Measurements from ENCODE around the gene KIAA0232. TPM values are rescaled to one million over a fixed set of nuclear protein-coding genes. Genes with fewer than 3 reads are reported as not detected.

KIAA0232 gene
- polyA plus RNA-seq, 1 donor from 2014 or later = 9.3 TPM

- H3K27me3 Mint-ChIP-seq = no peaks in the 10 kb centered on the region
- H3K4me1 Mint-ChIP-seq = peaks cover 0 to 13% (median 9%) of the 10 kb centered on the region in 3 donors
- H3K9me3 Mint-ChIP-seq = no peaks in the 10 kb centered on the region
- H3K4me3 Mint-ChIP-seq = no peak overlapping the region
- H3K27ac Mint-ChIP-seq = no peak overlapping the region
- H3K36me3 Mint-ChIP-seq = peaks cover 5% of the 10 kb centered on the region
Measured at GRCh38 chr4:6875431-6875831, 92.9 kb downstream of the KIAA0232 start.

- no peak overlapping the region for H3K27ac Mint-ChIP-seq
- H3K4me3 Mint-ChIP-seq = no peak overlapping the region
- H3K36me3 Mint-ChIP-seq = peaks cover 6% of the 10 kb centered on the region
- H3K27me3 Mint-ChIP-seq = no peaks in the 10 kb centered on the region
- H3K9me3 Mint-ChIP-seq = no peaks in the 10 kb centered on the region
- peaks cover 0 to 13% (median 8%) of the 10 kb centered on the region in 3 donors for H3K4me1 Mint-ChIP-seq
Measured at GRCh38 chr4:6876440-6876839, 93.9 kb downstream of the KIAA0232 start.

DNA sequence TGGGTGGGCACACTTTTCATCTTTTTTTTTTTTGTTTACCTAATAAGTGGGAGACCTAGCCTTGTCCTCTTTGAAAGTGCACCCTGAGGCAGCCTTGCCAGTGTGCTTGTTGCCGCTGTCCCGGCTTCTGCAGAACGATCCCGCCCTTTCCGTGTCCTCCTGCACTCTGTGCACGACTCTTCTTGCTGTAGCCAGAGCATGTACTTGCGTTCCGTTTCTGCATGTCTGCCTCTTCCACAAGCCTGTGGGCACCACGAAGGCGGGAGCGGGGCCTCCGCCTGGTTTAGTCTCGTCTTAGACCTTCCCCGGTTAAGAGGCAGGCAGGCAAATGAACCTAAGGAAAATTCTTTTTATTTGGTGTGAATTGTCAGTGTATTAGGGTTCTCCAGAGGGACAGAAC lies 94.5 kb downstream of the KIAA0232 start:
- no peak overlapping the region for H3K27ac Mint-ChIP-seq

DNA sequence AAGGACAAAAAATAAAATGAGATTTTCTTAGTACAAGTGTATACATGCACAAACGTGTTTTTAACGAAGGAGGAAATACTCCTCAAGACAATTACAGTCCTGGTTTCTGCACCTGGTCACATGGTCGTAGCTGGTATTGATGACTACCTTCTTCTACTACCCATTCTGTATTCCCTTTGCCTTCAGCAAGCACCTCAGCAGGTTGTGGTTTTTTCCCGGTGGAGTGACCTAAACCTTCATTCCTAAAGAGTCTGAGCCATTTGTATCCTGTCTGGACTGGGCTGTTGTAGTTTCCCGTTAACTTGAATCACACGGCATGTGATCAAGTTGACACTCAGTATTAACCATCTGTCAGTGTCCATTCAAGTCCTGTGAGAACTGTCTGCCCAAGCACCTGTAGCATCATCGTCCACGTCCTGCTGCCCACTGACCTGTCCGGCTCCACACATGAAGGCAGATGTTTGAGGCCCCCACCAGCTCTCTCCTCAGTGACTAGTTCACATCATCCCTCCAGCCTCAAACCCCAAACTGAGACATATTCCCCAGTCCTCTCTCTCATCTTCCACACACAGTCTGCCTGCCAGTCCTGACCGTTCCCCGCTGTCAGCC lies 96.0 kb downstream of the KIAA0232 start:
- H3K36me3 Mint-ChIP-seq = peaks cover 6% of the 10 kb centered on the region

More for the DNA sequence above, 94.5 kb downstream of the KIAA0232 start:
- H3K9me3 Mint-ChIP-seq = no peaks in the 10 kb centered on the region
- H3K36me3 Mint-ChIP-seq = peaks cover 6% of the 10 kb centered on the region
- no peak overlapping the region for H3K4me3 Mint-ChIP-seq
- peaks cover 0 to 13% (median 8%) of the 10 kb centered on the region in 3 donors for H3K4me1 Mint-ChIP-seq
- no peaks in the 10 kb centered on the region for H3K27me3 Mint-ChIP-seq

GRCh38 chr4:6880691-6881090 lies 98.2 kb downstream of the KIAA0232 start:
- Mint-ChIP-seq H3K27ac (no peak overlapping the region), H3K4me1 (peaks cover 0 to 5% (median 0%) of the 10 kb centered on the region in 3 donors), H3K27me3 (no peaks in the 10 kb centered on the region), H3K4me3 (no peak overlapping the region), H3K36me3 (peaks cover 6% of the 10 kb centered on the region), H3K9me3 (no peaks in the 10 kb centered on the region)

More for the DNA sequence above, 96.0 kb downstream of the KIAA0232 start:
- Mint-ChIP-seq H3K9me3 (no peaks in the 10 kb centered on the region), H3K27ac (no peak overlapping the region), H3K4me1 (peaks cover 0 to 10% (median 8%) of the 10 kb centered on the region in 3 donors), H3K4me3 (no peak overlapping the region), H3K27me3 (no peaks in the 10 kb centered on the region)

GRCh38 chr4:6881908-6882307 lies 99.4 kb downstream of the KIAA0232 start:
- Mint-ChIP-seq H3K4me3 (no peak overlapping the region), H3K27ac (no peak overlapping the region), H3K27me3 (no peaks in the 10 kb centered on the region), H3K4me1 (peaks cover 0 to 2% (median 1%) of the 10 kb centered on the region in 3 donors), H3K9me3 (no peaks in the 10 kb centered on the region), H3K36me3 (peaks cover 6% of the 10 kb centered on the region)

- Mint-ChIP-seq H3K36me3 (peaks cover 1% of the 10 kb centered on the region), H3K9me3 (no peaks in the 10 kb centered on the region), H3K27me3 (no peaks in the 10 kb centered on the region), H3K27ac (no peak overlapping the region), H3K4me1 (peaks cover 0 to 3% (median 2%) of the 10 kb centered on the region in 3 donors), H3K4me3 (no peak overlapping the region)
Measured at GRCh38 chr4:6884341-6884870, 101.9 kb downstream of the KIAA0232 start.

DNA sequence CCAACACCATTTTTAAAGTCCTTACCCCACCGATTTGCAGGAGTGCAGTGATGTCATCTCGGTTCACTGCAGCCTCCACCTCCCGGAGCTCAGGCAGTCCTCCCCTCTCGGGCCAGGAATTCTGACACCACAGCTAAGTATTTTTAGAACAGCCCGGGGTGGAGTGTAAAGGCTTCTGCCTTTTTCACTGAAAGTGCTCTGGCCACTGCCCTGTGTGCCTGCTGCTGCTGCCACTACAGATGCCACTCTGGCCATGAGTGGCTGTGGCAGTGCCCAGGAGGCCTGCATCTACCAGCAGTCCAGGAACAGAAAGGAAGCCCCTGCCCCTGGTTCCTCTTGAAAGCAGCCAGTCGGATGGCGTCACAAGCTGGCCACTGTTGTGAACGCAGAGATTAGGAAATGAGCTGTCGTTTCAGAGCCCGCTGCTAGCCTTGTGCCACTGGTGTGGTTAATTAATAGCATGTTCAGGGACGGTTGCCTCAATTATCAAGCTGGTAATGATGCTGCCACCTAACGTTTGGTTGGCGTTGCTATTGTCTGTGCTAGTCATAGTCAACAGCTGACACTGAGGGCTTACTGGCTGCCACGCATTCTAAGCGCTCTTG lies 103.5 kb downstream of the KIAA0232 start:
- H3K36me3 Mint-ChIP-seq = no peaks in the 10 kb centered on the region
- no peak overlapping the region for H3K27ac Mint-ChIP-seq
- H3K4me1 Mint-ChIP-seq = peaks cover 0 to 3% (median 2%) of the 10 kb centered on the region in 3 donors
- H3K4me3 Mint-ChIP-seq = no peak overlapping the region
- H3K27me3 Mint-ChIP-seq = no peaks in the 10 kb centered on the region
- peaks cover 0 to 6% (median 0%) of the 10 kb centered on the region in 3 donors for H3K9me3 Mint-ChIP-seq

- no peaks in the 10 kb centered on the region for H3K27me3 Mint-ChIP-seq
- no peaks in the 10 kb centered on the region for H3K36me3 Mint-ChIP-seq
- H3K4me1 Mint-ChIP-seq = peaks cover 0 to 3% (median 2%) of the 10 kb centered on the region in 3 donors
- H3K27ac Mint-ChIP-seq = no peak overlapping the region
- H3K4me3 Mint-ChIP-seq = no peak overlapping the region
- H3K9me3 Mint-ChIP-seq = peaks cover 0 to 6% (median 0%) of the 10 kb centered on the region in 3 donors
Measured at GRCh38 chr4:6886886-6887285, 104.4 kb downstream of the KIAA0232 start.

- peaks cover 0 to 3% (median 2%) of the 10 kb centered on the region in 3 donors for H3K4me1 Mint-ChIP-seq
- peaks cover 0 to 6% (median 0%) of the 10 kb centered on the region in 3 donors for H3K9me3 Mint-ChIP-seq
- peaks cover 1% of the 10 kb centered on the region for H3K27me3 Mint-ChIP-seq
- H3K36me3 Mint-ChIP-seq = no peaks in the 10 kb centered on the region
- H3K27ac Mint-ChIP-seq = no peak overlapping the region
- peak overlapping the region in 1 of 4 donors; percentile 60 for H3K4me3 Mint-ChIP-seq
Measured at GRCh38 chr4:6887591-6888371, 105.3 kb downstream of the KIAA0232 start.

DNA sequence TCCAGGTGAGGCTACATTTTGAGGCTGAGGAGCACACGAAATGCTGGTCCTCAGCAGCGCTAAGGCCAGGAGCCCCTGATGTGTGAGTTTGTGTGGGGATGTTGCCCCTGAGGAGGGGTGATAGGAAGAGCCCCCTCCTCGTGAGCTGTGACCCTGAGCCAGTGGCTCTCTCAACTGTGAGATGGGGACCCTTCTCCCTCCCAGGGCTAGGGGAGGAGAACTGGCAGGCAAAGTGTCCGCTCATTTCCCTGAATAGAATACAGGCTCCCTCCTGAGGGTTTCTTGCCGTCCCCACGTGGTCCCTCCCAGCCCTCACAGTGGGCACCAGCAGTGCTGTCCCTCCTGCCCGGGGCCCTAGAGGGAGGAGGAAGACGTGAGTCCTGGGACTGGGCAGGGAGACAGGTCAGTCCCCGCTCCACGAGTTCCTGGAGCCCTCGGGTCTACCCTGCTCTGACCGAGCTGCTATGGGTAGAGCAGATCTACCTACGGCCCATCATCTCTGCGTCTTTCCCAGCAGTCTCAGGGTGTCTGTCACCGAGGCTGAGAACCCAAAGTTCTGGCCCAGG lies 106.1 kb downstream of the KIAA0232 start:
- Mint-ChIP-seq H3K4me1 (peaks cover 0 to 3% (median 2%) of the 10 kb centered on the region in 3 donors), H3K9me3 (peaks cover 0 to 6% (median 0%) of the 10 kb centered on the region in 3 donors), H3K4me3 (no peak overlapping the region), H3K27me3 (peaks cover 1% of the 10 kb centered on the region), H3K36me3 (no peaks in the 10 kb centered on the region), H3K27ac (no peak overlapping the region)

- H3K4me3 Mint-ChIP-seq = peak overlapping the region in 1 of 4 donors; percentile 51
- H3K27ac Mint-ChIP-seq = no peak overlapping the region
- H3K9me3 Mint-ChIP-seq = peaks cover 0 to 6% (median 0%) of the 10 kb centered on the region in 3 donors
- H3K36me3 Mint-ChIP-seq = no peaks in the 10 kb centered on the region
- peaks cover 1% of the 10 kb centered on the region for H3K27me3 Mint-ChIP-seq
- H3K4me1 Mint-ChIP-seq = peaks cover 0 to 3% (median 2%) of the 10 kb centered on the region in 3 donors
Measured at GRCh38 chr4:6889101-6889735, 106.7 kb downstream of the KIAA0232 start.

- Mint-ChIP-seq H3K36me3 (no peaks in the 10 kb centered on the region), H3K27me3 (peaks cover 1% of the 10 kb centered on the region)
Measured at GRCh38 chr4:6889736-6890324, 107.3 kb downstream of the KIAA0232 start.

DNA sequence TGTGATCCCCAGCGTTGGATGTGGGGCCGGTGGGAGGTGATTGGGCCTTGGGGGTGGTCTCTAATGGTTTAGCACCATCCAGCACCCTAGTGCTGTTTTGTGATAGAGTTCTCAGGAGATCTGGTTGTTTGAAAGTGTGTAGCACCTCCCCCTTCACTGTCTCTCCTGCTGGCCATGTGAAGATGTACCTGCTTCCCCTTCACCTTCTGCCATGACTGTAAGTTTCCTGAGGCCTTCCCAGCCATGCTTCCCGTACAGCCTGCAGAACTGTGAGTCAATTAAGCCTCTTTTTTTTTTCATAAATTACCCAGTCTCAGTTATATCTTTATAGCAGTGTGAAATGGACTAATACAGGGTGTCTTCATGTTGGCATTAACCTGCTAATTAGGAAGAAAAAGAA lies 107.8 kb downstream of the KIAA0232 start:
- Mint-ChIP-seq H3K27ac (no peak overlapping the region), H3K4me1 (peaks cover 0 to 2% (median 2%) of the 10 kb centered on the region in 3 donors), H3K9me3 (peaks cover 0 to 6% (median 0%) of the 10 kb centered on the region in 3 donors), H3K36me3 (no peaks in the 10 kb centered on the region), H3K4me3 (no peak overlapping the region), H3K27me3 (peaks cover 1% of the 10 kb centered on the region)

More at GRCh38 chr4:6889736-6890324, 107.3 kb downstream of the KIAA0232 start:
- Mint-ChIP-seq H3K4me3 (peak overlapping the region in 1 of 4 donors; percentile 51), H3K9me3 (peaks cover 0 to 6% (median 0%) of the 10 kb centered on the region in 3 donors), H3K4me1 (peaks cover 0 to 3% (median 2%) of the 10 kb centered on the region in 3 donors), H3K27ac (no peak overlapping the region)

Measured in IgD-negative memory B cell (primary cell).